HG02763 (cell line): ENCODE results near the gene GNPNAT1.
A peak's percentile ranks its signal among the peaks of the same experiment; 100 is the strongest.

Source experiments
- ATAC-seq: cut with Tn5 transposase; IDR thresholded peaks from one replicate; pipeline ENCODE4 v1.9.1; 2021; ENCODE audit warnings: mild to moderate bottlenecking, moderate library complexity; ENCODE audit not compliant: unreplicated experiment

GNPNAT1 gene

DNA sequence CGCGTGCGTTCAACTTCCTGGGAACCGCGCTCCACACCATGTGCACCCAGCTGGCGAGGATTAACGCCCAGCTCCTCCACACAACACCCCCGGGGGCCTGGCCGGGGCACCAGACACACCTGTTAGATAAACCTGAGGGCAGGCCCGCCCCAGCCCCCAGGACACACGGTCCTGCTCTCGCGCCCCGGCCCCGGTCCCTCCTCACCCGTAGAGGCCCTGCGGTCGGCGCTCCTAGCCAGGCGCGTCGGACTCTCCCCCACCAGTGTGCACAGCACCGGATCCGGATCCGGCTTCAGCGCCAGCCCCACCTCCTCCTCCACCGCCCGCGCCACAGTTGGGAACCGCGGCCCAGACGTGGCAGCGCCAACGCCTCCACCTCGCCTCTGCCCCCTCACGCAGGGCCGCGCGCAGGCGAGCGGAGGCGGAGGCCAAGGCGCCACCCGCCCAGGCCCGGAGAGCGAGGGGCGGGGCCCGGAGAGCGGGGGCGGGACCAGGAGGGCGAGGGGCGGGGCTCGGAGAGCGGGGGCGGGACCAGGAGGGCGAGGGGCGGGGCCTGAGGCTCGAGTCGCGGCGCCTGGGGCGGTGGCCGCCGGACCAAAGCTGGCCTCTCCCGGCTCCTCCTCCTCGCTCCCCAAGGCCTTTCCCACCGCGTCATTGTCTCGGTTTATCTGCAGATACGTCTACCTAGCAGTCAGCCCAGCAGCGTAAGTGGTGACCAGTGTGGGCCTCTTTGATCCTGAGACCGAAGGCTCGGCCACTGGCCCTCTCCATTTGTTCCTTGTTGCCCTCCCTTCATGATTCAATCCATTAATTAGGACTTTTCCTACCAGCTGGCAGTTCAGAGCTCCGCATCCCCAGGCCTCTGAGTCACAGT lies at the start of gene GNPNAT1:
GNPNAT1 (minus strand) TSS at position 385 of the 874 bp plus-strand sequence. CDS start 6,957 bp downstream, outside the sequence.
- peak; percentile 91 for ATAC-seq

DNA sequence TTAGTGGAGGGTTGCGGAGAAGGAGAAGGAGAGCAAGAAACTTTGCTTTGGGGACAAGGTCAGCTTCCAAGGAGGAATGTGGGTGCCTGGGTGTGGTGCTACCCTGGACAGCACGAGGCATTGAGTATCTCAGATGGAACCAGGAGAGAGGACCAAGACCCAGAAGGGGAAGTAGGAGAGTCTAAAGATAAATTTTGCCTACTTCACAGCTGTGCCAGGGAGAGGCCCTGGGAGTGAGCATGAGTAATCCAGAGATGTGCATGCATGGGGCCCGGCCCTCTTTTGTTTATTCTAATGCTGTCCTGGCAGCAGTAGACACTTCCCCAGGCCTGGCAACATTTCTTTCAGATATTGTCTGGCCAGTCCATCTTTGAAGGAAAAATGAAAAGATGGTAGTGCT lies 49.5 kb upstream of the GNPNAT1 start:
- no peak for ATAC-seq

DNA sequence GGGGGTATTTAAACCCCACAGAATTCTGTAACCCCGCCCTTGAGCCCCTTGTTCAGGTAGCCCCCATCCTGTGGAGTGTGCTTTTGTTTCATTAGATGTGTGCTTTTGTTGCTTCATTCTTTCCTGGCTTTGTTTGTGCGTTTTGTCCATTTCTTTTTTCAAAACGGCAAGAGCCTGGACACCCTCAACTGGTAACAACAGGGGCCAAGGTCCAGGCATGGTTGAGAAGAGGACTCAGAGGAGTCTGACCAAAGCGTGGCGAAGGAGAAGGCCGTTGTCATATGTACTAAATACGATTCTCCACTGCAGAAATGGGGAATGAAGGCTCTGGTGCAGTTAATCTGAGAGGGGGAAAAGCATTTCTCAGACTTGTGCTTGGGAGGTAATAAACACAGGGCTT lies 46.0 kb upstream of the GNPNAT1 start:
- no peak for ATAC-seq

DNA sequence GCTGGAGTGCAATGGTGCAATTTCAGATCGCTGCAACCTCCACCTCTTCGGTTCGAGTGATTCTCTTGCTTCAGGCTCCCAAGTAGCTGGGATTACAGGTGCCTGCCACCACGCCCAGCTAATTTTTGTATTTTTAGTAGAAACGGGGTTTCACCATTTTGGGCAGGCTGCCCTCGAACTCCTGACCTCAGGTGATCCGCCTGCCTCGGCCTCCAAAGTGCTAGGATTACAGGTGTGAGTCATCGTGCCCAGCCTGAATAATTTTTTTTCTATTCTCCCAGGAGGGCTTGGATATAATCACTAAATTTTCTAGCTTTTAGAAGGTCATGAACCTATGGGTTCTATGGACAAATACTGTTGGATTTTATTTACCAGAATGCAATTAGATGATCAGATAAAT lies 44.7 kb upstream of the GNPNAT1 start:
- ATAC-seq, result no peak

DNA sequence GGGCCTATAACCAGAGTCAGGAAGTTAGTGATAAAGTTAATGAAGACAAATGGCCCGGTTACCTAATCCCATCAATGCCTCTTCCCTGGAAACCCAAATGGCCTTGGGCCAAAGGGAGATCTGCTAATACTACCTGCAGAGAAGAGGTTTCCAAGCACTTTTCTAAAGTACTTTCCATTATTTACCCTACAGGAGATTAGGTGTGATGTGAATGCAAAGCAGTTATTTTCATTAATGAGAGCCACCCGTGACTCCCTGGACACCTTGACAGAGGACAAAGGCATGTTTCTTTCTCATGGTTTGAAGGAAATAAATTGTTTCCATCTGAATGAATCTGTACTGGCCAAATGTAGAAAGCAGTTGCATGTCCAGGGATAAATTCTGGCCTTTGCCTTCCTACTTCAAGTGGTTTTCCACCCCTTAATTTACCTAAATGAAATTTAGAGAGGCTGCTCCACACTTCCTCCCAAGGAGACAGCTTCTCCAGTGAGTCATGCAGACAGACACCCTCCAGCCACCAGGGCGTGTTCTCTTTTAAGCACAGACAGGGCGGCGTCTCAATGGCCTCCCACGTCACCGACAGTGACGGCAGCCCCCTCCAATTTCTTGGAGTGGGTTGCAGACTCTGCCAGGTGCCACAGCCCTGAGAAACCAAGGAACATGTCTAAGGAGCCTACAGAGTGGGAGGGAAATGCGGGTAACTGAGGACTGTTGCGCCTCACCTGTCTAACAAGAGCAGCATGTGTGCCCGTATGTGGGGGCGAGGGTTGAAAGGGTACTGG lies 43.9 kb upstream of the GNPNAT1 start:
- no peak for ATAC-seq

DNA sequence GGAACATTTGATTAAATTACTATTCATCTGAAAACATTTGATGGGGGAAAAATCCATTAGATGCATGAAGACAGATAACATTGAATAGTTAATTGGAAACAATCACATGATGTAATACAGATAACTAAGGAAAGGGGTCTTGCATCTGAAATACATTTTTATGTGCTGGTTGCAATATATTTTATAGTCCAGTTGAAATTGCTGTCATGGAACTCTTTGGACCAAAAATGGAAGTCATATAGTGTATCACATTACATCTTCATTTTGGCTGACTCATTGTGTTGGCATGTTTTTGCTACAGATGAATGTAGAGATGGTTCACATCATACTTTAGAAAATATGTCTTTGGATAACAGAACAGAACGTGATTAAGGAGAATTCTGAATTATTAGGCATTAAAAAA lies 43.0 kb upstream of the GNPNAT1 start:
- no peak for ATAC-seq

DNA sequence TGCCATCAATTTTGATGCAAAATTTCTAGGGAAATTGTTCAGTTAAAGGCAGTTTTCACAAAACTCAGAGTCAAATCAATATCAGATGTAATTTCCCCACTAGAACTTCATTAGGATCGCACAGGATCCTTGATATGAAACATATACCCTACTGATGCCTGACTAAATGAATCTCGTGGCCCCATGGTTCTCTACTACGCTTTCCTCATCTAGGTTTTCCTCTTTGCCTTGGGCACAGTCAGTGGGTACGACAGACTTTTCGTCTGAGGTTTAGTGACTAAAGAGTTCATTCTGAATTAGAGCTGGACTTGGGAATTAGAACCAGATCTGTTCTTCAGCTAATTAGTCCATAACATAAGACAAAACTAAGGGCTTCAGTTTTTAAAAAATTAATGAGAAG lies 42.5 kb upstream of the GNPNAT1 start:
- no peak for ATAC-seq

DNA sequence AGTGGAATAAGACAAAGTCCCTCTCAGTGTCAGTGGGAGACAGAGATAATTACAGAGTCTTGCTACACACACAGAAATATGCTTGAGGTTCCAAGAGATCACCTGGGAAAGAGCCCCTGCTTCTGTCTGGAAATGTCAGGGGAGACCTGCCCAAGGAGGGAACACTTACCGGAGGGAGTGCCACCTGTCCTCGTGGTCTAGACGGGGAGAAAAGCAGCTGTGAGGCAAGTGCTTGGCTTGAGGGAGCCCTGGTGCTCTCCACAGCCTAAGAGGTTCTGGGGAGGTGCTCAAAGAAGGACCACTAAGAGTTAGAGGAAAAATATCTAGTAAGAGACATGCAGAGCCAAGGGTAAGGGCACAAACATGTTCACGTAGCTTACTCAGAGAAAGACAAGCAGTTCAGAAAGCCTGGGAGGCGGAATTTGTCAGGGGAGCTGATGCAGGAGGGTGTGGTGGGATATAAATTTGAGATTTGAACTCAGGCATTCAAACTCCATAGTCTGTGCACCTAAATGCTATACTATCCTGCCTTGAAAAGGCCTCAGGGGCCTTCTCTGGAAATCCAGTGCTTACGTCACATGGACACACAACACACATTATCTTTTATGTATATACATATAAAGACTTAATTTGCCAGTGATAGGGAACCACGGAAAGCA lies 38.2 kb upstream of the GNPNAT1 start:
- ATAC-seq, result no peak

DNA sequence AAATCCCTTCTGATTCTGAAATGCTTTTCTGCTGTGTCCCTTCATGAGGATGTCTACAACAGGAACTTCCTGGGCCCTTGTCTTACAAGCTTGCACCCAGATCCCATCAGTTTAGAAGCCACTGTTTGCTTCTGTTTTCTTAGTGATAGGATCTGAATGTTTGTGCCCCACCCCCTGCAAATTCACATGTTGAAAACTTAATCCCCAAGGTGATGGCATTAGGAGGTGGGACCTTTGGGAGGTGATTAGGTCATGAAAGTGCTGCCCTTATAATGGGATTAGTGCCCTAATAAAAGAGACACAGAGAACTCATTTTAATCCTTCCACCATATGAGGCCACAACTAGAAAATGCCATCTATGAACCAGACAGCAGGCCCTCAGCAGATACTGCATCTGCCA lies 36.0 kb upstream of the GNPNAT1 start:
- no peak for ATAC-seq

DNA sequence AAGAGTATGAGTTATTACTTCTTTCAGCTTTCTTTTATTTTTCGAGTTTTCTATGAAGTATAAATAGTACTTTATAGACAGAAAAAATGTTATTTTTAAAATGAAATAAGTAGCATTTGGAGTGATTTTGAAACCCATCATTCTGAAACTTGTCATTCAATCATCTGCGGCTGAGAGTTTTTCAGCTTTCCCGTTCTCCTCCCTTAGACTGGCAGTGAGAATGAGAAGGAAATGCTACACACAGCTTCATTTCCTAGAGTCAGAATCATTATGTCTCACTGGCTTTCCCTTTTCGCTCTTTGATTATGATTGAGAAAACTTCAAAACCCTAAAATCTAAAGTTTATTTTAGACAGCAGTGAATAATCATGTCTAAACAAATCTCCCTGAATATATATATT lies 33.7 kb upstream of the GNPNAT1 start:
- ATAC-seq, result no peak

DNA sequence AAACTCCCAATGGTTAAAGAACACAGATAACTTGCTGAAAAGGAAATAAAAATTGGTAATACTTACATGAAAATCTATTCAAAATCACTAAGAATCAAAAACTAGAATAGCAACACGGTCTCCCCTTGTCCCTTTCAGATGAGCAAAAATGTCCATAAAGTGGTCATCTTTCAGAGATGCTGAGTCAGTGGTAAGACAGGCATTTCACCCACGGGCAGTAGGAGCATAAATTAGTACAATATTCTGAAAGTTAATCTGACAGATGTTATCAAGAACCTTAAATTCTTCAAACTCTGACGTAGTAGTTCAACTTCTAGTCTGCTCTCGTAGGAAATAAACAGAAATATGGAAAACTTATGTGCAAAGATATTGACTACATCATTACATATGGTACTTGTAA lies 33.1 kb upstream of the GNPNAT1 start:
- no peak for ATAC-seq

DNA sequence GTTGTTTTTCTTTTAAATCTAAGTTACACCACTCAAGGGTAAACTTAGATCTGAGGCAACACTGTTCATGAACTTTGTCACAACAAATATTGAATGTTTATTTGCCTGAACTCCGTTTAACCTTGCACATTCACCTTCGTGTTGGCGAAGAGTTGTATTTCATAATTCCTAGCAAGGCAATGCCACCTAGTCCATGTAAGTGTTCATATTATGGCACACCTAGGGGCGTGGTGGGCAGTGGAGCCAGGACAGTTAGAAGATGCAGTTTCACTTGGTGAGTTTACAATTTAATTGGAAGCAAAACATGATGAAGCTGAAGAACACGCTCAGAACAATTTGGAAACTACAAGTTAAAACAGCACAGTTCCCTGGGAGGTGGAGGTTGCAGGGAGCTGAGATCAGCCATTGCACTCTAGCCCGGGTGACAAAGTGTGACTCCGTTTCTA lies 30.4 kb upstream of the GNPNAT1 start:
- no peak for ATAC-seq

DNA sequence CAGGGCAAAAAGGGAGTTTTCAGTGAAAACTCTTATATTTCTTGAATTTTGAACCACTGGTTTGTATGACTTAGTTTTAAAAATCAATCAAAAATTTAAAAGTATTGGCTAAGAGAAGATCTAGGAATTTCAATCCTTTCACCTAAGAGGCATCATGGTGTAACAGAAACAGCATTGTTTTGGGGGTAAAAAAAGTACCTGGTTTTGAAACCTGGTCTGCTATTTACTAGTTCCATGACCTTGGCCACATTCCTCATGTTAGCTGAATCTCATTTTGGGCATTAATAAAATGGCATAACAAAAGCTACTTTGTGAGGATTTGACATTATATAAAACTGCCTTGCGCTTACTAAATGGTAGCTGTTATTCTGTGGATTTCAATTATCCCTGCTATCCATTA lies 16.7 kb upstream of the GNPNAT1 start:
- no peak for ATAC-seq

DNA sequence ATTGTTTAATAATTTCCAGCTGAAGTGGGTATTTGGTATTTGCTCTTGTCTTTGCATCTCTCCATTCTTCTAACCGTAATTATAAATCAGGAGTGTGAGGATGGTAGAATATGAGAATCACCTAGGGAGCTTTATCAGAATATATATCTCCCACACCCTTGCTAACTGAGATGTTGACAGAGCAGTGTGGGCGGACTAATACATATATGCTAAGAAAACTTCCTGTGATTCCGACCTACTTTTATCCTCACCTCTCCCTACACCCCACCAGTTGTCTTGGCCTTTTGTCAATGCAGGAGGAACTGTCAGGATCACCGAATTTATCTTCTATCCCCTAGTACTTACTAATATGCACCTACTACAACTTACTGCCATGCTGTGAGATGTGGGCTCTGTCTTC lies 14.7 kb upstream of the GNPNAT1 start:
- ATAC-seq, result no peak

DNA sequence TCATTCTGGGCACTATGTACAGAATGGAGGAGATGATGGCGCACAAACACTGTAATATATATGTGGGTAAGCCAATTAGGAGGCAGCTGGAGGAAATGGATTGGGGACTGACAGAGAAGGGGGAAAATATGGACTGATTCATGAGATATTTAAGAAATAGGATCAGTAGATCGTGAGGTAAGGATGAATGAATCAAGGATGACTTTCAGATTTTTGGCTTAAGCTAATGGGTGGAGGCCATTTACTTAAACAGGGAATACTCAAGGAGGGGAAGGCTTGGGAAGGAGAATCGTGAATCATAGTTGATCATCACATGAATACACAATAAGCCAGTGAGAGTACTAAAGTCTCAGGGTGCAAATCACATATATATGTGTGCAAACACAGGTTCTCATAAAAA lies 11.2 kb upstream of the GNPNAT1 start:
- no peak for ATAC-seq

DNA sequence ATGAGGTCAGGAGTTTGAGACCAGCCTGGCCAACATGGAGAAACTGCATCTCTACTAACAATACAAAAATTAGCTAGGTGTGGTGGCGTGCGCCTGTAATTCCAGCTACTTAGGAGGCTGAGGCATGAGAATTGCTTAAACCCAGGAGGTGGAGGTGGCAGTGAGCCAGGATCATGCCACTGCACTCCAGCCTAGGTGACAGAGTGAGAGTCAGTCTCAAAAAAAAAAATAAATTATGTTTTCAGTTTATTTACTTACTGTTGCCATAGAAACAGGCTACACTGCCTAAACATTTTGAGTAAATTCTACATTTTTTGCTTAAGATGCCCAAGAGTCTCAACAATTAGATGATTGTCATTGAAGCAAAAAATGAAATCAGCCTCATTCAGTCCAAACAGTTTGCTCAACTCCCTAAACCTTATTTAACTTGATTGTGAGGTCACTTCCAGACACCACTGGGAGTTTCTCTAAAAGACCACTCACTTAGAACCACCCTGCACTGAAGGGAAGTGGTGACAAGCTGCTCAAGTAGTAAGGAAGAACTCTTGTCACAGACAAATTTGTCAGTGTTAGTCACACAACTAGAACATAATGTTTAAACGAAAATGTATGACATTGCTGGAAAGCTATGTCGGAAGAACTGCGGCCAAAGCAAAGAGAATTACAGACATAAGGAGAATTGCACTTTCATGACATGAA lies 9.8 kb upstream of the GNPNAT1 start:
- ATAC-seq, result no peak

DNA sequence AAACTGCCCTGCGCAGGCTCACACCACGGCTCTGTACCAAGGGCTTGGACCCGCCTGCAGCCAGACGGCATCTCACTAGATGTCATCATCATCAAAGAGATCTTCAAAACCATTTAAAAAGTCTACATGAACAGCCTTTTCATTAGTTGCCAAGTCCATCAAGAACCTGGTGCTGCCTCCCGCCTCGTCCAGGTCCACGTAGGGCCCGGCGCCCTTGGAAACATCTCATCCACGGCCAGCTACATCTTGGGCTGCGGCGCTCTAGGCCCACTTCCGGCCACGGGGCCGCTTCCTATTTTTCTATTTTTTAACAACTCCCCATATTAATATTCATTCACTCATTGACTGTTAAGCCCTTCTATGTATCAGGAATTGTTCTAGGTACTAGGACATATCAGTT lies 7.4 kb upstream of the GNPNAT1 start:
- no peak for ATAC-seq

DNA sequence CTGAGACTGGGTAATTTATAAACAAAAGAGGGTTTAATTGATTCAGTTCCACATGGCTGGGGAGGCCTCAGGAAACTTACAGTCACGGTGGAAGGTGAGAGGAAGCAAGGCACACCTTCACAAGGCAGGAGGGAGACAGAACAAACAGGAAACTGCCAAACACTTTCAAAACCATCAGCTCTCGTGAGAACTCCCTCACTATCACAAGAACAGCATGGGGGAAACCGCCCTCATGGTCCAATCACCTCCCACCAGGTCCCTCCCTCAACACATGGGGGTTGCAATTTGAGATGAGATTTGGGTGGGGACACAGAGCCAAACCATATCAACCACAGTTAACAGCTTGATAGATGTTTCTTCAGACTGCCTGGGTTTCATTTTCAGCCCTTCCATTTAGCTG lies 6.2 kb upstream of the GNPNAT1 start:
- ATAC-seq, result no peak

DNA sequence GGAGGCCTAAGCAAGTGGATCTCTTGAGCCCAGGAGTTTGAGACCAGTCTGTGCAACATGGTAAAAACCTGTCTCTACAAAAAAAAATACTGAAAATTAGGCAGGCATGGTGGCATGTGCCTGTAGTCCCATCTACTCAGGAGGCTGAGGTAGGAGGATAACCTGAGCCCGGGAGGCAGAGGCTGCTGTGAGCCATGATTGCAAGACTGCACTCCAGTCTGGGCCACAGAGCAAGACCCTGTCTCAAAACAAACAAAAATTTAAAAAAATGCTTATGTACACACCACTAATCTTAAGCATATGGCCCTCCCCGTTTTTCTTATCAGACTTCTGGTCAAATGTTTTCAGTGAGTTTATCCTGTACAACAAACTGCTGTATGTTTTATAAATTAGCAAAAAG lies 1.7 kb upstream of the GNPNAT1 start:
- ATAC-seq, result no peak

DNA sequence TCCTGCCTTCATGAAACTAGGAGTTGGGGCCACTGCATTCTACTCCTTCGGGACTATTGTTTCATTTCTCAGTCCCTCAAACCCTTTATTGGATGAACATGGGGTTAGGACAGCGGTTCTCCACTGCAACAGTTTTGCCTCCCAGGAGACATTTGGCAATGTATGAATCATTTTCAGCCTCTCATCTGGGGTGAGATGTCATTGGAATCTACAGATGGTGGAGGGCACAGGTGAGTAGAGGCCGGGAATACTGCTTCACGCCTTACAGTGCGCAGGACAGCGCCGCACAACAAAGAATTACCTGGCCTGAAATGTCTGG lies 649 bp upstream of the GNPNAT1 start:
- ATAC-seq, result no peak

DNA sequence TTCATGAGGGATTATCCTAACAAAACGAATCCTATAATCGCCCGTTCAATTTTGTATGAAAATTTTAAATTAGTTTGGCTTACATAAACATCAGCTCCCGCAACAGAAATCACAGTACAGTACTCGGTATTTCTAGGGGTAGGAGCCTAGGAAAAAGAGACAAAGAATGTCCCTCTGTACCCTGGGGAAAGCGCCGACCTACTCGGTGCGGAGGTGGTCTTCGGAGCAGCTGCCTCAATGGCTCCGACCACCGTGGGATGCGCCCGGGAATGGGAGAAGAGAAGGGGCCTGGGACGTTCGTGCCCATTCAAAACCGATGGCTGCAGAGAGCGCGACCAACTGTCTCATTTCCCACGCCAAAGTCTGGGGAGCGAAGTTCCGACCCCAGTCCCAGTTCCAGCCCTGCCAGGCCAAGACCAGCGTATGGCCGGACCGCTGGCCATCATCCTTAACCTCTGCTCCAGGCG lies 618 bp downstream of the GNPNAT1 start:
- ATAC-seq, result no peak
